SK-MEL-5 (cell line): ENCODE measurements around the gene FGFBP1. TPM values are rescaled to one million over a fixed set of nuclear protein-coding genes. Genes with fewer than 3 reads are reported as not detected.

Source experiments
- DNase-seq: peaks from one replicate; pipeline ENCODE4 v3.0.0-alpha.2; 2016; ENCODE audit warnings: low read depth, low spot score
- in situ Hi-C: cut with HindIII; loops from 2 replicates; pipeline ENCODE4 v1.10.0; 2016; ENCODE audit warnings: low sequenced_read_pairs, high pct_unique_total_duplicates, low pct_unique_long_range_greater_than_20kb
- total RNA-seq: library from RNA; depleted of rRNA; stranded (reverse); fragments of >200 nt; shearing (Covaris generic); gene quantifications from 2 replicates; pipeline ENCODE4 v1.2.3, GENCODE V29; 2014

FGFBP1 gene
- total RNA-seq, 1 experiment from 2014 or later: not detected

DNA sequence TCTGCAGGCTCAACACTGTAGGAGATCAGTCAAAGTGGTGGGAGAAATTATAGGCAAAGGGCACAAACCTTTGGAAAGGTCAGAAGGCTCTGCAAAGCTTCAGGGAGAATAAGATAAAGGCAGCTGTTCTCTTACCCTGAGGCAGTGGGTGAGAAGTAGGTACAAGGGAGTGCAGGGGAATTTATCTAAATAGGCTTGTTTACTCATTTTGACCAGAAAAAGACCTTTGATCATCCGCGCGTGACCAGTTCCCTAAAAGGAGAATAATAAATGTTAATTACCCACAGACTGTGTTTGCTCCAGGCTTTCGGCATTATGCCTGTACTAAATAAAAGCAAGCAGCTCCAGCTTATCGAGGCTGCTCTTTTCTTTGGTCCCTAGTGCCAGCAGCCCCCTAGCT, 15.1 kb upstream of the FGFBP1 start:
- no peak for DNase-seq
- in situ Hi-C loops: no loop called here

DNA sequence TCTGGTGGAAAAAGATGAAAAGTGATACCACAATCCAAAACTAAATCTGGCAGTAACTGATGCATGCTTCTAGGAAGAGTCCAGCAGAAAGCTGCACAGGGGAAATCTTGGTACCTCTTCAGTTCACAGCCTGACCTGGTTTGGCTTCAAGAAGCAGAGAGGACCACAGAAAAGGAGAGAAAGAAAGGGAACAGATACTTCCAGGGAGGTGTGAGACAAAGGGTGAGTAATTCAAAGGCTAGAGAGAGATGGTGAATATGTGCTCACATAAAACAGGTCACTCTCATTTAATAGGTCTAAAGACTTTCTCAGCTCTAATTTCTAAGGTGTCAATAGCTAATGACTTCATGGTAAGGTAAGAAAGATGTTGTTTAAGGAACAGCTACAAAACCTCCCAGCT, 13.2 kb upstream of the FGFBP1 start:
- DNase-seq: no peak
- in situ Hi-C loops: no loop called here

DNA sequence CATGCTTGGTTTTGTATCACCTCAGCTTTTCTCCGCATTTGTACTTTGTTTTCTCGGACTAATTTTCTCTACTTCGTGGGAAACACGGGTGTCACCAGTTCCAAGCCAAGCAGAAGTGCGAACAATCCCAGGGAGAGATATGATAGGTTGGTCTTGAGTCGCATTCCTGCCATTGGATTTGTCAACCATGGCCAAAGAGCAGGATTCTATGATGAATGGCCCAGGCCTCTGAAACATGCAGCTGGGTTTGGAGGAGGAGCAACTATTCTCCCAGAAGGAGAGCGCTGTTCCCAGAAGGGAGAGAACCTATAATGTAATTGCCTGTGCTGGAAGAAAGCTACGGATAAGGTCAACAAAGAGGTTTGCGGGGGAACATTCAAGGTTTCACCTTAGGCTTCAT, 10.3 kb upstream of the FGFBP1 start:
- in situ Hi-C loops: no loop called here

DNA sequence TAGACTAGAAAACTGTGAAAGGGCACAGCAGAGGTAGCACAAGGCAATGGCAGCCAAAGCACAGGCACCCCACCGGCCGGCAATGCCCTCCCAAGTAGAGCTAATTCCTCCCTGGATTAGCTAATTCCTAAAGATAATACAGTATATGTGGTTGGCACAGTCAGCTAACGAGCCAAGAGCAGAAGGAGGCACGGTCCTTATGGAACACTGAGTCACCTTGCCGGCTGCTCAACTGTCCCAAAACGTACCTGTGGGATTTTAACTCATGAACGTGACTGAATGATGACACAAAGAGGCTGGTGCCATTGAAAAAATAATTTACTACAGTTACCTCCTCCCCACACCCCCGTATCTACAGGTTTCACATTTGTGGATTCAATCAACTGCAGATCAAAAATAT, 9.1 kb upstream of the FGFBP1 start:
- in situ Hi-C loops: no loop called here
- no peak for DNase-seq

More for the DNA sequence above, 10.3 kb upstream of the FGFBP1 start:
- no peak for DNase-seq

DNA sequence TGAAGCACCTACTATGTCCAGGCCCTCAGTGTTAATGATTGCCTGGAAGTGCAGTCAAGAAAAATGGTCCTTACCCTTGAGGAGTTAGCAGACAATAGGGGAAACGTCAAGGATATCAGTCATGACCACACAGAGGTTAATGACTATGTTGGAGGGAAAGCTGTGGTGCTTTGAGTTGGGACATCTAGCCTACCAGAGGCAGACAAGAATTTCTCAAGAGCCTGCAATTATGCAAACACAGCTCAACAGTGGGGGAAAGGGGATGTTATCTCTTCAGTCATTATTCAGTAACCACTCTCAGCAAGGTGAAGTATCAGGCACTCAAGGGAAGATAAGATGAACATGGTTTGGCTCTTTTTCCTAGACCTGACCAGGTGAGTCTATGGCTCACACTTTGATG, 7.0 kb upstream of the FGFBP1 start:
- no peak for DNase-seq
- in situ Hi-C loops: no loop called here

DNA sequence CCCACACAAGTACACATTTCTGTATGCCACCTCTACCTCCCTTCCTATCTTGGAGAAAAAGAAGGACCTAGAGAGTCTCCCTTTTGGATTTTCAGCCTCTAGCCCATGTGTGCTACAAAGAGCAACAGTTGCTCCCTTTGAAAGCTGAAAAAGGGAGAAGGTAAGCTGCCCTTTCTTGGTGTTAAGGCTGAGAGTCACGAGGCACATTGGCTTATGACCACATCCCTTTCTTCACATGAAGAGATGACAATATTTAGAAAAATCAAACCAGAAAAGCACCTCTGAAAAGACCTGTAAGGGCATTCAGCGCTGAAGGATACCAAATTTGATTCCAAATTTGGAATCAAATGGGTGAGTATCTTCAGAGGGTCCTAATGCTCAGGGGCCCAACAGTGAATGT, 6.4 kb upstream of the FGFBP1 start:
- in situ Hi-C loops: no loop called here
- DNase-seq: no peak

DNA sequence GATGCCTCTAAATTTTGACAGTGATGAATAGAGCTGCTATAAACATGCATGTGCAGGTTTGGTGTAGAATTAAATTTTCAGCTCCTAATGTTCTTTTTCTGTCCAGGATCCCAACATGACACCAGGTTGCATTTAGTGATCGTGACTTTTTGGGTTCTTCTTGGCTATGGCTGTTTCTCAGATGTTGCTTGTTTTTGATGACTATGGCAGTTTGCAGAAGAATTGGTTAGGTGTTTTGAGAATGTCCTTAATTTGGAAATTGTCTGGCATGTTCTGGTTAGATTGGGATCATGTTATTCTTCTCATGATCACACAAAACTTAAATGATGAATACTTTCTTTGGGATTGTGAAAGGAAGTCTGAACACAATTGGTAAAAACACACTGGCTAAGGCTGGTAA, 3.7 kb upstream of the FGFBP1 start:
- in situ Hi-C loops: no loop called here
- DNase-seq: no peak

DNA sequence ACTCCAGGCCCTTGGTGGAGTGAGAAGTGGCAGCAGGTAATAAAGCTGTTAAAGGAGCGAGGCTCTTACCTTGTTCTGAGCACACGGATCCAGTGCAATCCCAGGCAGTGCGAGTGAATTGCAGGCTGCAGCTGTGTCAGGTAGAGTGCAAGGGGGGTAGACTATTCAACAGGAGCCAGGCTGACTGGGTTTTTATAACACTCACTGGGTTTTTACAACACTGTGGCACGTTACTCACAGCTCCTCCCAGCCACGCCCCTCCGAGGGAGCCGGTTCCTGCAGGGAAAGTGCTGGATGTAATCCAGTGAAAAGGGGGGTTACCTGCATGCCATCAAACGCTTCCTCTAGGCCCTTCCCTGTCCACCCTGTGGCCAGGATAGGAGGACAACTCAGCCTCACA, 358 bp downstream of the FGFBP1 start:
- DNase-seq: no peak
- in situ Hi-C loops: no loop called here

DNA sequence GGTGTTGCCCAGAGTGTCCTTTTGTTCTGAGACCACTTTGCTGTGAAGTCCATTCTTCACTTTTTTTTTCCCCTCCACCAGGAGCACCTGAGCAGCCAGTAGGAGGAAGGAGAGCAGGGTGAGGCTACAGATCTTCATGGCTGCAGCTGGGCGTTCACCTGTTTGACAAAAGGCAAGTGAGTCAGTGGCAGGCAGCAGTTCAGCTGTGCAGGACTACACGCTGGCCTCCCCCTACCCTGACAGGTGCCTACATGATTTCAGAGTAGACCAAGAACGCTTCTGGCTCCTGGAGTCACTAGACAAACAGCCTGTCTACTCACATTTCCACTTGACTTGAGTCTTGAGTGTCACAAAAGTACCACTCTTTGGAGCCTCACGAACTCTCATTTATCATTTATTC, 2.0 kb downstream of the FGFBP1 start:
- DNase-seq: no peak
- in situ Hi-C loops: no loop called here

DNA sequence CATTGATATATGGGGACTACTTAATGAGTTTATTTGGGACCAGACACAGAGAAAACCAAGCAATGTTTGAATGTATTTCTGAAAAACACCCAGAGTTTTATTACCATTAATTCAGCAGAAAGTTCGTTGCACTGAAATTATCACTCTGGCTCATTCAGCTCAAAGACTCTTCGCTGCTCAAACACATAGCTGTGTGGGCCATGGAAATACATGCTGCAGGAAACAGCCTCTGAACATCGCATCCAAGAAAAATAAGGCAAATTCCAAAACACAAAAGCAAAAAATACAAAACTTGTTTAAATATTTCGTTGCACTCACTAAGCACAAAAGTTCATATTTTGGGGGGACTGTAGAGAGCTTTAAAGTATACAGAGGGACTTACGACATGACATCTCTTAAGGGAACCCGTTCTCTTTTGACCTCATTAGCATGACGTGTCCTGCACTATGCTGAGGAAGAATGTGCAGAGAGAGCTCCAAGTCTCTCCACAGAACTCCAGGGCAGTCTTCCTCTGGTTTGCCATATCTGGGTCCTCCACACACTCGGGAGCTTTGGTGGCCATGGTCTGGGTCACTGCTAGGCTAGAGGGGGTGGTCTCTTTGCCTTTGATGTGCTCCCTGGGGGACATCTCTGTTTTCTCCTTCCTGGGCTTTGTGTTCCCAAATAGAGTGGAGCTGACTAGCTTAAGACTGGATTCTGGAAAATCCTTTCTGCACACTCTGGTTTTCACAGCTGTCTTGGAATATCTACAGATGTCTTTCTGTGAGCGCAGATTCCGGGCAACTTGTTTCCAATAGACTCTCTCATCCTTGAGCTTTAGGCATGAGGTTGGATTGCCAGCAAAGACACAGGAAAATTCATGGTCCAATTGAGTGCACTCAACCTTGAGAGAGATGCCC, 2.8 kb downstream of the FGFBP1 start:
- no peak for DNase-seq
- in situ Hi-C loops: no loop called here

DNA sequence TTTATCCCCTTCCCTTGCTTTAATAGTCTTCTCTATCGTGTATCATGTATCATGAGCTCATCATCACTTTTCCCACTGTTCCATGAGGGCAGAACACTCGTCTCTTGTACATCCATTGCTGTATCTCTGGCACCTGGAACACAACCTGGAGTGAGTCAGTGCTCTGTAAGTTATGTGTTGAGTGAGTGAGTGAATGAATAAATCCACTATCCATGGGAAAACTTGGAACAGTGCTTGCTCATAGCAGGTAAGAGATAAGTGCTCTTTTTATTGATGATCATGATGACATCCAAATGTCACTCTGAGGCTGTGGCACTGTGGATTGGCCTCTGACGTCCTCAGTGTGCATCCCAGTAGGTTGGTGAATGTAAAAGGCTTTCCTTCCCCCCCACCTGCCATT, 4.3 kb downstream of the FGFBP1 start:
- no peak for DNase-seq
- in situ Hi-C loops: no loop called here

DNA sequence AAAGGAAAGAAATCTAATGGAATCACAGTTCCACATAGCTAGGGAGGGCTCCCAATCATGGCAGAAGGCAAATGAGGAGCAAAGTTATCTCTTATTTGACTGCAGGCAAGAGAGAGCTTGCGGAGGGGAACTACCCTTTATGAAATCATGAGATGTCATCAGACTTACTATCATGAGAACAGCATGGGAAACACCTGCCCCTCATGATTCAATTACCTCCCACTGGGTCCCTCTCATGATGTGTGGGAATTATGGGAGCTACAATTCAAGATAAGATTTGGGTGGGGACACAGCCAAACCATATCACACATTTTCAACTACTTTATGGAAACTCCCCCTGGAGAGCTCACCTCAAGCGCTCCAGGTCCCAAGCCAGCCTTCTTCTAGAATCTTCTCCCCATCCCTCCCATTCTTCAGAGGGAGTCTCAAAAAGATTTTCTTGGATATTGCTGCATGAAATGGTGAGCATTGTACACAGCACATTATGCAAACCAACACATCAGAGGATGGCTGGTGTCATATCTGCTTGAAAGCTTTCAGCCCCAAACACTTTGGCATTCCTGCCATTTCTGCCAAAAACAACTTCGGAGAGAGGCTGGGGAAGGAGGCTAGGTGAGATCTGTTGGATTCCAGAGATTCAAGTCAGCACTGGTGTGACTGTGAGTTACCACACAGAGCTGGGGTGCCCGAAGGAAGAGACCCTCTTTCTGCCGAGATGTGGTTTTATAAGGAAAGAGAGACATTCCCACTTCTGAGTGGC, 6.9 kb downstream of the FGFBP1 start:
- in situ Hi-C loops: no loop called here
- DNase-seq: no peak

DNA sequence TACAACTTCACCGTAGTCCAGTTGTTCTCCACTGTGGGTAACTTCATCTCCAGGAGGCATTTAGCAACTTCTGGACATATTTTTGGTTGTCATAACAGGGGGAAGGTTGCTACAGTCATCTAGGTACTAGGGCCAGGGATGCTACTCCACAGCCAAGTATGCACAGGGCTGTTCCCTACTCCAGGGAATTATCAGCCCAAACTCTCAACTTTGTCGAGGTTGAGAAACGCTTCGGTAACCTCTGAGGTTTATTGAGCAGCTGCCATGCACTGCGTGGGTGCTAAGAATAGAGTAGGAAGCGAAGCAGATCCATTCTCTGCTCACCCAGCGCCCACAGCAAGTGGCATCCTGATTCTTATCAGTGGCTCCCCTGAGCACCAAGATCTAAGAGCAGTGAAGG, 8.2 kb downstream of the FGFBP1 start:
- in situ Hi-C loops: no loop called here
- DNase-seq: no peak

DNA sequence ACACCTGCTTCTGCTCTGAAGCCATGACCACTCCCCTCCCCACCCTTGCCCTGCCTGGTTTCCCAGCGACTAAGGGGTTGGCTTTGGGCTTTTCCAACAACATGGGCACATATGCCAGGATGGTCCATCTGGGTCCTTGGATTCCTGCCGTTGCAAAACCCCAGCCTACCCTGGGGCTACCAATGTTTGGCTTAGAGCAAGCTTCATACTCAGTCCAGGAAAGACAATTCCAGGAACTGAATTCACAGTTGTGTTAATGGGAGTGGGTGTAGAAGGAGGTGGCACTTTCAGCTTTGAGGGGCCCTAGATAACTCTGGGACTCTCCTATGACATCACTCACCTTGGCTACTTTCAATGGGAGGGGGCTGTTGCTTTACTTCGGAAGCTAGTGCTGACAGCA, 9.0 kb downstream of the FGFBP1 start:
- no peak for DNase-seq
- in situ Hi-C loops: no loop called here

DNA sequence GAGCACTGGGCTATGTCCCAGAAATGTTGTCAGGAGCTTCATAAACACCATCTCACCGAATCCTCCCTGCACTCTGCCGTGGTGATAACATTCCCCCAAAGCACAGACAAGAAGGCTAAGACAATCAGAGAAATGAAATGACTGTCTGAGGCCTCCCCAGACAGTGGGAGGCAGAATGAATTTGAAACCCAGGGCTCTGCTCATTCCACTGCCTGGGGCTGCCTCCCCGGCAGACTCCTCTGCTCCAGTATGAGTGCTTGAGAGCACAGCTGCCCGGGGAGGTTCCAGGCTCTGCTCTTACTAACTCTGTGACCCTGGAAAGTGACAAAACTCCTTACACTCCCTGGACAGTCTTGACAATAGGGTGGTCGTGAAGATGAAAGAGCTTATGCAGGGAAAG, 9.7 kb downstream of the FGFBP1 start:
- in situ Hi-C loops: no loop called here

DNA sequence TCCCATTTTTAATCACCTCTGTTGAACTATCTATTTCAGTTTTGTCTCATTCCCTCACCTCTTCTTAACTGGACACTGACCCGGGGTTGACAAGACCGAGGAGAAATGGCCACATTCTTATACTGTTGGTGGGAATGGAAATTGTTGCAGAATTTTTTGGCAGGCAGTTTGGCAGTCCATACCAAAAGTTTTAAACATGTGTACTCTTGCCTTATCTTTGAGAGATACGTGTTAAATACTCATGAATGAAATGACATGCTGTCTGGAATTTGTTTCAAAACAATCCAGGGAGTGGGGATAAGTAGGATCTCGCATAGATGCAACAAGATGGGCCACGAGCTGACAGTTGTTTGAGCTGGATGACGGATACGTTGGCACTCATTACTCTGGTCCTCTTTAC, 12.1 kb downstream of the FGFBP1 start:
- in situ Hi-C loops: no loop called here
- no peak for DNase-seq

More for the DNA sequence above, 9.7 kb downstream of the FGFBP1 start:
- no peak for DNase-seq

DNA sequence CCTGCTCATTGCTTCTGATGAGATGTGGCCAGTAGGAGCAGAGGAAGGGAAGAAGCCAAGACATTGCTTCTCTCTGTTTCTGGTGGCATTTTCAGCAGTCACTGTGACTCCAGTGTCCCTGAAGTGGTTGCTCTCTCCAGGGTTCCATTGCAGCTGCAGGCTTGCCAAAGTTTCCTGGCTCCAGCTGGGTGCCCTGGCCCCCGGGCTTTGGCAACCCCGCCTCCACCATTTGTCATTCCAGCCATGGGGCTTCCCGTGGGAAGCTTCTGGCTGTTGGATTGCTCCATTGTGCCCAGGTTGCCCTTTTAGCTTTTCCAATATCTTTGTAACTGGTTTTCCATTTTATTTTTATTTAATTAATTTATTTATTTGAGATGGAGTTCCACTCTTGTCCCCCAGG, 12.7 kb downstream of the FGFBP1 start:
- DNase-seq: no peak
- in situ Hi-C loops: no loop called here

DNA sequence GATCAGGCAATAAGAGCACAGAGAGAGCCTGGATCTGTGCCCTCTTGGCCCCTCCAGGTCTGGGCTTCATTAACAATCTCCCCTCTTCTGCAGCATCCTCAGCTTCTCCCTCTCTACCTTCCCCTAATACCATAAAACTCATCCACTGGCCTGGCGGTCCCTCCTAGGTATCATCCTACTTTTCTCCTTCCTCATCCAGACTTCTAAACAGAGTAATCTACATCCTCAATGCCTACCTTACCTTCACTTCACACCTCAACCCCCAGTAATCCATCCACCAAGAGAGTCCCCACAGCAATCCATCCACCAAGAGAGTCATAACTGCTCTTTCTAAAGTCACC, 17.0 kb downstream of the FGFBP1 start:
- no peak for DNase-seq
- in situ Hi-C loops: no loop called here
